GM12801 (cell line): ENCODE data around the gene DENND5B.

Source experiments
- TF ChIP-seq, protein P1 (sequence below): IDR thresholded peaks from one replicate; pipeline ENCODE4 v1.5.1; 2011; ENCODE audit warnings: control low read depth; ENCODE audit not compliant: insufficient read length; ENCODE audit errors: extremely low read depth

Gene DENND5B

DNA sequence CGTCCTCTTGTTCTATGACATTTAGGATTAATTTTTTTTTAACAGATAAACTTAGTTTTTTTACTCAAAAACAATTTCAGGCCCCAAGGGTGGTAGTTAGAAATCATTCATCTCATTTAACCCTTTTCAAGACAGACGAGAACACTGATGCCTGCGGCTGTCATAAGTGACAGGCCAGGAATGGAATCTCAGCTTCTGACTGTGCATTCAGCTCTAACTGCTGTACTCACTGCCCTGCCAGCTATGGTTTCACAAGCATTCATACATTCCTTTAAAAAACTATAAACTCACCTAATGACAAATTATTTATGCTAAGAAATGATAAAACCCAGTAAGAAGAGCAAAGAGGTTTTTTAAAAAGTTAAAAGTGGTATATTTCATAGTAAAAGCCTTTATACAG is 8.8 kb downstream of the DENND5B start:
- TF ChIP-seq, protein P1, sequence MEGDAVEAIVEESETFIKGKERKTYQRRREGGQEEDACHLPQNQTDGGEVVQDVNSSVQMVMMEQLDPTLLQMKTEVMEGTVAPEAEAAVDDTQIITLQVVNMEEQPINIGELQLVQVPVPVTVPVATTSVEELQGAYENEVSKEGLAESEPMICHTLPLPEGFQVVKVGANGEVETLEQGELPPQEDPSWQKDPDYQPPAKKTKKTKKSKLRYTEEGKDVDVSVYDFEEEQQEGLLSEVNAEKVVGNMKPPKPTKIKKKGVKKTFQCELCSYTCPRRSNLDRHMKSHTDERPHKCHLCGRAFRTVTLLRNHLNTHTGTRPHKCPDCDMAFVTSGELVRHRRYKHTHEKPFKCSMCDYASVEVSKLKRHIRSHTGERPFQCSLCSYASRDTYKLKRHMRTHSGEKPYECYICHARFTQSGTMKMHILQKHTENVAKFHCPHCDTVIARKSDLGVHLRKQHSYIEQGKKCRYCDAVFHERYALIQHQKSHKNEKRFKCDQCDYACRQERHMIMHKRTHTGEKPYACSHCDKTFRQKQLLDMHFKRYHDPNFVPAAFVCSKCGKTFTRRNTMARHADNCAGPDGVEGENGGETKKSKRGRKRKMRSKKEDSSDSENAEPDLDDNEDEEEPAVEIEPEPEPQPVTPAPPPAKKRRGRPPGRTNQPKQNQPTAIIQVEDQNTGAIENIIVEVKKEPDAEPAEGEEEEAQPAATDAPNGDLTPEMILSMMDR, result no peak

DNA sequence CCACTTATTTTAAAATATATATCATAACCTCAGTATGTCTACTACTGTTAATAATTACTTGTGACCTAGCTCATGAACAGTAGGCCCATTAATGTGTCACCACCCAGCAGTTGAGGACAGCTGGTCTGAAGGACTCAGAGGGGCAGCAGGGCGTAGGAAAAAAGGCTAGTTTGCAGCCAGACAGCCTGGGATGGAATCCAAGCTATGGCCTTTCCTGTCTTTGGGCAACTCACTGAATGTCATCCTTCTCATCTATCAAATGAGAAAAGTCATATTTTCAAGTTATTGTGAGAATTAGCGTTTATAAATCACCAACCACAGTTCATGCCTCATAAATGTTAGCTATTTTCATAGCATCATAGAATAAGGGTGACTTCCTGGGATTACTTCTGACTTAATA is 12.3 kb downstream of the DENND5B start:
- TF ChIP-seq, protein P1, result no peak

DNA sequence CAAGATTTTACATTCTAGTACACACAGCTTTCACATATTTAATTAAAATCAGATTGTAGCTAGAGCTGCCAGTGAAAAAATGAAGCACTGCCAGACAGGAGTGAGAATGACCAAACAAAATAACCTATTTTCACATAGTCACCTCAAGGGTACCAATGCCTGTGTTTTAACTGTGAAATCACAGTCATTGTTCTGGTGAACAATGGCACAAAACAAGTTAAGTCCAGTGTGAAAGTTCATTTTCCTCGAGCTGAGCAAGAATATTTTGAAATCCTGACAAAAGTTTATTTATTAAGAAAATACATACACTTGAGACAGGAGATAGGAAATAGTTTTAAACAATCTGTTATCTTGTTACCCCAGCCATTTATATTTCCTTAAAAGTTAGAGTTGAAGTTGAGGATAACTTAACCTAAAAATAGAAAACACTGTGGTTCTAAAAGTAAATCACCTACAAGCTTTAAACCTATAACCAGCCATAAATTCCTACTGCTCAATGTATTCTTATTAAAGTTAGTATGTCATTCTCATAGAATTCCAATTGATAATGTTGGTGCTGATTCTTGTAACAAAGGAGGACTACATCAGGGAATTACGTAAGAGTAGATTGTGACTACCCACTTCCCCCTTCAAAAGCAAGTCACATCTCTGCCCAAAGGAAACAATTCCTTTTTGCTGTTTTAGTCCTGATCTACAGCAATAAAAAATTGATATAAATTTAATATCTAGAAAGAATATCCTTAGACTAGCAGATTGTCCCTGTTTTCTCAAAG is 15.9 kb downstream of the DENND5B start:
- TF ChIP-seq, protein P1, result no peak

DNA sequence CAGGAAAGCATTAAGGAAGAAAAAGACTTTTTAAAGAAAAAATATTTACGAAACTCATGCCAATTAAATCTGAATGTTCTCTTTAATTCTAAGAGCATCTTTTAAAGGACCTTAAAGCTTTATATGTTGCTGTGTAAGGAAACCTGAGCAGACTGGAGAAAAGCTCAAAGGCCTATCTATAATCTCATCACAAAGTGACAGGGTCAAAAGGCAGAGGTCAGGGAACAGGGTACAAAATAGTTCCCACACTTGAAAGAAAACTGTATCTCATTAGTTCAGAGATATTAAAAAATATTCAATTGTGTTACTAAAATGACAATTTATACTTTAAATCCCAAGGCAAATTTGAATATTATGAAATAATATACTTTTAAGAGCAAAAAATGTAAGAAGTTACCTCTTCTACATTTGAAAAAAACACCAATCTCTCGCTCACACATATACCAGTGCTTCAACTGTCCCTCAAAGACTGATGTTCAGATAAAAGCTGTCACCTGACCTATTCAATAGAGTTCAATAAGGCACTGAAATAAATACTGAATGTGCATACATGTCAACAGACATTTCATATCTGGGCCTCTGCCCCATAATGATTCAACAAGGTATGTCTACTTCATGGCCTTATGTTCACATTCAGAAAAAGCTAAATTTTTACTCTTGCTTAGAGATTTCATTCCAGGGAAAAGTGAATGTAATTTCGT is 17.9 kb downstream of the DENND5B start:
- TF ChIP-seq, protein P1, result no peak

DNA sequence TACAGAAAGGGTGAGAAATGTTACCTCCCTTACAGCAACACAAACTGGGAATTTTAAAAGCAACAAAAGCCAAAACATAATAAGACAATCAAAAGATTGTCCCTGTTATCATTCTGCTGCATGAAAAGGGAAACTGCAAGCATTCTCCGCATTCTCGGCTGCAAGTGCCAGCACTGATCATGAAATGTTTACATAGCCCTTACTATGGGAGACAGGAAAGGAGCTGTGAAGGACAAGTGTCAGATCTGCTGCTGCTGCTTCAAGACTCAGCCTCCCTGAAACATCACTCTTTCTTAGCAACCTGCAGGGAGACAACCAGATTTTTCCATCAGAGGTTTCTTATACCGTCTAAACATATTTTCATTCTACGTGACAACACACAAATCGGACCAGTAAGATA is 20.1 kb downstream of the DENND5B start:
- TF ChIP-seq, protein P1, result no peak

DNA sequence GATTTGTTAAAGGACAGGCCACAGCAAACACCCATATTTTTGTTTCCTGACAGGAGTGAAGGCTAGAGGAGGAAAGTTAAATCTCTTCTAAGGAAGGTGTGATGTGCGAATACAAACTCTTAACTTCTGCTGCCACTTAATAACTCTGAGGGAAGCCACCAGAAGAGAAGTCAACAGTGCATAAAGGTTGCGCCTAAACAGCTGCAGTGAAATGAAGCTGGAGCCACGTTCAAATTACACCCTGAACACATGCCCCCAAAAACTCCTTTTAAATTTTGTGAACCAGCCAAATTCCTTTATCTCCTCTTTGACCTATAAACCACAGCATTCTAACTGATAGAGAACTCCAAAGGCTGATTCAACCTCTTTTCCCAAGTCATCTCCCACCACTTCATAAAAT is 22.4 kb downstream of the DENND5B start:
- TF ChIP-seq, protein P1, result no peak

DNA sequence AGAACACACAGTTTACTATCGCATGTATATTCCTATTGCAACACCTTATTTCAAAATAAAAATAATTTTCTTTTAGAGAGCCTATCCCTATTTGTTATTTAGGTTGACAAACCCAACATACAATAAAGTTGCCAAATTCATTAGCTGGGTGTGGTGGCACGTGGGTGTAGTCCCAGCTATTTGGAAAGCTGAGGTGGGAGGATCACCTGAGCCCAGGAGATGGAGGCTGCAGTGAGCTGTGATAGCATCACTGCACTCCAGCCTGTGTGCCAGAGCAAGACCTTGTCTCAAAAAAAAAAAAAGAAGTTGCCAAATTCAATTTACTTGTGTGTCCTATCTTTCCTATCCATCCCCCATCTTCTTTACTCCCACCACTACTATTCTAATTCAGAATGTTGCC is 23.9 kb downstream of the DENND5B start:
- TF ChIP-seq, protein P1, result no peak
